IPS-18a (cell line): Measurements from ENCODE around the gene NUDT12.
A peak's percentile ranks its signal among the peaks of the same experiment; 100 is the strongest.

ENCODE experiments used
- H3K27ac ChIP-seq: one replicate; pipeline ENCODE4 v1.5.1; 2013; ENCODE audit warnings: low read length
- H3K27me3 ChIP-seq: one replicate; pipeline ENCODE4 v1.6.1; 2013; ENCODE audit warnings: mild to moderate bottlenecking, low read length; ENCODE audit not compliant: control insufficient read depth, insufficient read depth
- H3K36me3 ChIP-seq: one replicate; pipeline ENCODE4 v1.6.1; 2013; ENCODE audit warnings: low read depth, low read length; ENCODE audit not compliant: control insufficient read depth
- H3K4me1 ChIP-seq: one replicate; pipeline ENCODE4 v1.6.1; 2013; ENCODE audit warnings: low read depth, low read length; ENCODE audit not compliant: control insufficient read depth
- H3K4me3 ChIP-seq: one replicate; pipeline ENCODE4 v1.5.1; 2013; ENCODE audit warnings: low read length
- H3K9ac ChIP-seq: one replicate; pipeline ENCODE4 v1.6.1; 2013; ENCODE audit warnings: mild to moderate bottlenecking, low read length, moderate library complexity
- H3K9me3 ChIP-seq: one replicate; pipeline ENCODE4 v1.6.1; 2013; ENCODE audit warnings: low read depth, low read length; ENCODE audit not compliant: control insufficient read depth

NUDT12 gene

DNA sequence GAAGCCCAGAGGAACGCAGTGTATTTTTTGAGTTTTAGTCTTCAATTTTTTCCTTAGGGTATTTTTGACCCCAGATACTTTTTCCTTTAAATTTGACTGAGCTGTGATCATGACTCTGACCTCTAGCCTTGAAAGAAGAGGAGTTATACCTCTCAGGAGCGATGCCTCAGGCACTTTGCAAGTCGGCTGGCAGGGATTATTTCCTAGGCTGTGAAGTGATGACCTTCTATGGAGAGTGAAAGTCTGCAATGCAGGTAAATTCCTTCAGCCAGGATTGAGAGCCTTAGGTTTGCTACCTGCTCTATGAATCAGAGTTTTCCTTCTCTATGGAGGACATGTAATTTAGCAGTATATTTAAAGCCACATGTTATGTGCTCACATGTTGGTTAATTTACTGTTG is 10.8 kb upstream of the NUDT12 start:
- H3K27ac ChIP-seq, result no peak overlapping the region
- H3K27me3 ChIP-seq, result no peaks in the 10 kb centered on the region
- H3K36me3 ChIP-seq, result no peaks in the 10 kb centered on the region
- peaks cover 7% of the 10 kb centered on the region for H3K4me1 ChIP-seq
- H3K4me3 ChIP-seq, result no peak overlapping the region
- no peaks in the 10 kb centered on the region for H3K9me3 ChIP-seq
- no peak overlapping the region for H3K9ac ChIP-seq

DNA sequence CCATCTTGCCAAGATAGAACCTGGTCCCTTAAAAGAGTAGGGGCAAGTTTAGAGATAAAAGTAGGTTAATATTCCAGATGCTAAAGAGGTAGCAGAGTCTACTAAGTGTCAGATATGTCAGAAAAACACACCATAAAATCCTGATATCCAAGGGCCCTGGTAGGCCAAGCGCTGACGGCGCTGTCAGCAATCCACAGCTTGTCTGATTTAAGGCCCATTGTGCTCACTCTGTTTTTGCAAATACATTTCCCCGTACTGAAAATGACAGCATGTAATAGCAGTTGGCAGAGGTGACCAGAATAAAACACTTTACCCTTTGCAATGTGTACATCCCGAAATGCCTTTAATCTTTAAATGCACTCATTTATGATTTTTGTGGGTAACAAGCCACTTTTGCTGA is 9.9 kb upstream of the NUDT12 start:
- Histone ChIP-seq H3K36me3 (no peaks in the 10 kb centered on the region), H3K9ac (no peak overlapping the region), H3K27ac (no peak overlapping the region), H3K4me3 (no peak overlapping the region), H3K9me3 (no peaks in the 10 kb centered on the region), H3K4me1 (peaks cover 7% of the 10 kb centered on the region), H3K27me3 (no peaks in the 10 kb centered on the region)

GRCh38 chr5:103571730-103572129 is 9.1 kb upstream of the NUDT12 start:
- Histone ChIP-seq H3K27ac (no peak overlapping the region), H3K9ac (no peak overlapping the region), H3K4me3 (no peak overlapping the region), H3K27me3 (no peaks in the 10 kb centered on the region), H3K4me1 (peaks cover 7% of the 10 kb centered on the region), H3K9me3 (no peaks in the 10 kb centered on the region), H3K36me3 (no peaks in the 10 kb centered on the region)

- peaks cover 11% of the 10 kb centered on the region for H3K4me1 ChIP-seq
- no peaks in the 10 kb centered on the region for H3K36me3 ChIP-seq
- no peak overlapping the region for H3K9ac ChIP-seq
- no peaks in the 10 kb centered on the region for H3K9me3 ChIP-seq
- H3K4me3 ChIP-seq, result no peak overlapping the region
- H3K27me3 ChIP-seq, result no peaks in the 10 kb centered on the region
- no peak overlapping the region for H3K27ac ChIP-seq
These were observed 6.9 kb upstream of the NUDT12 start for GRCh38 chr5:103569313-103570060.

DNA sequence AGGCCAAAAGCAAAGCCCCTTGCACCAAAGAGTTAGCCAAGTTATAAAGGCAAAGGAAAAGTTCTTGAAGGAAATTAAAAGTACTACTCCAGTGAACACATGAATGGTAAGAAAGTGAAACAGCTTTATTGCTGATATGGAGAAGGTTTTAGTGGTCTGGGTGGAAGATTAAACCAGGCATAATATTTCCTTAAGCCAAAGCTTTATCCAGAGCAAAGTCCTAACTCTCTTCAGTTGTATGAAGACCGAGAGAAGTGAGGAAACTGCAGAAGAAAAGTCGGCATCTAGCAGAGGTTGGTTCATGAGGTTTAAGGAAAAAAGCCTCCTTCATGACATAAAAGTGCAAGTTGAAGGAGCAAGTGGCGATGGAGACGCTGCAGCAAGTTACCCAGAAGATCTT is 3.1 kb upstream of the NUDT12 start:
- peaks cover 15% of the 10 kb centered on the region for H3K4me1 ChIP-seq
- H3K36me3 ChIP-seq, result no peaks in the 10 kb centered on the region
- no peak overlapping the region for H3K9ac ChIP-seq
- H3K4me3 ChIP-seq, result no peak overlapping the region
- H3K27ac ChIP-seq, result no peak overlapping the region
- no peaks in the 10 kb centered on the region for H3K27me3 ChIP-seq
- H3K9me3 ChIP-seq, result no peaks in the 10 kb centered on the region

GRCh38 chr5:103561685-103562452 is 720 bp downstream of the NUDT12 start:
- H3K4me3 ChIP-seq, result peak overlapping the region; percentile 92
- H3K27me3 ChIP-seq, result no peaks in the 10 kb centered on the region
- no peaks in the 10 kb centered on the region for H3K9me3 ChIP-seq
- H3K9ac ChIP-seq, result peak overlapping the region; percentile 67
- H3K4me1 ChIP-seq, result peaks cover 15% of the 10 kb centered on the region
- peak overlapping the region; percentile 5 for H3K27ac ChIP-seq
- peaks cover 9% of the 10 kb centered on the region for H3K36me3 ChIP-seq

GRCh38 chr5:103560826-103561225 is 1.8 kb downstream of the NUDT12 start:
- Histone ChIP-seq H3K9me3 (no peaks in the 10 kb centered on the region), H3K4me3 (no peak overlapping the region), H3K36me3 (peaks cover 9% of the 10 kb centered on the region)

DNA sequence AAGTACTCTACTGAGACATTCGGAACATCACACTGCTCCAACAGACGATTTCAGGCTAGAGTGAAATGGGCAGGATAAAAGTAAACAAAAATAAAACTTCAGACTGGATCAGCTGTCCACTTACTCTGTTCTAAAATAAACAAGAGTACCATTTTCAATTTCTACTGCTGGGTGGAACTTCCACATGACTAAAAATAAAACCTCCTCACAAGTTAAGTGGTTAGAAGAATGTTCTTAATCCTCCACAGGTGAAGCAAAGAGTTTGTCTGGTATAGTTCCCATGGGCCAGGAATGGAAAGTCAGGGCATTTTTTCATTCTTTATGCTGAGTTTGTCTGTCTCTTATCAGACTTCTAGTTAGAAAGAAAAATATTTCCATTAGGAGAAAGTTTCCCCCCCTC is 15.7 kb downstream of the NUDT12 start:
- Histone ChIP-seq H3K27me3 (no peaks in the 10 kb centered on the region), H3K27ac (no peak overlapping the region), H3K4me1 (no peaks in the 10 kb centered on the region), H3K4me3 (no peak overlapping the region), H3K9me3 (no peaks in the 10 kb centered on the region), H3K36me3 (peaks cover 7% of the 10 kb centered on the region), H3K9ac (no peak overlapping the region)

More at GRCh38 chr5:103560826-103561225, 1.8 kb downstream of the NUDT12 start:
- no peak overlapping the region for H3K9ac ChIP-seq
- no peak overlapping the region for H3K27ac ChIP-seq
- H3K4me1 ChIP-seq, result peaks cover 11% of the 10 kb centered on the region
- no peaks in the 10 kb centered on the region for H3K27me3 ChIP-seq

DNA sequence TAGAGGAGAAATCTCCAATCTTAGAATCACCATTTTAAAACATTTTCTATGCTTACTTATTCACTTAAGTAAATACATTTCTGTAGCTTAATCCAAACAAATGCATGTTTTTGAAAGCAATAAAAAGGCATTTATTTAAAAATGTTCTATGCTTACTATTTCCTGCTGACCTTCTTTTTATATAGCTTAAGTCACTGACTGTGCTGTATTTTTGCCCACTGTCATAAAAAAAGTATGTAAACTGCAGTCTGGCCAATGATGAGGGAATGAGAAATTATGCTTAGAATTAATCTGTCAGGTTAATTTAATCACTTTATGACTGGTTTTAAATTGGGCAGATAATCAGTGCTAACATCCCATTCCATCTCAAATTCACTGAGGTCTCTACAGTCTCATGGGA is 20.1 kb downstream of the NUDT12 start:
- Histone ChIP-seq H3K9me3 (no peaks in the 10 kb centered on the region), H3K36me3 (no peaks in the 10 kb centered on the region), H3K27ac (no peak overlapping the region), H3K9ac (no peak overlapping the region), H3K4me3 (no peak overlapping the region), H3K4me1 (no peaks in the 10 kb centered on the region), H3K27me3 (no peaks in the 10 kb centered on the region)

DNA sequence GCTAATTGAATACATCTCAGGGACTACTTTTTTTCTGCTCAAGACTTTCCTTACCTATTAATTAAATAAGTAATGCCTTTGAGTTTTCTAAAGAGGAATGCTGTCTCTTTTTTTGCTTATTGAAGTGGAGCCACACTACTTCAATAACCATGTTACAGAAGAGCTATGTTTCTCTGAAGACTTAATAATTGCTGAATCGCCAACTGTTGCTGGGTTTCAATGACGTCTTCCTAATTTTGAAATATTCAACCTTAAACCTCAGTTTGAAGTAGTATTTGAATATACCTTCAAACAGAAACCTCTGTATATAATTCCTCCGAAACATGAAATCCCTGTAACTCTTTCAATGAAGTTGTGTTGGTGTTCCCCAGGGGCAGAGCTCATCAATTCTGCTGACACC is 21.0 kb downstream of the NUDT12 start:
- no peaks in the 10 kb centered on the region for H3K9me3 ChIP-seq
- no peak overlapping the region for H3K4me3 ChIP-seq
- H3K9ac ChIP-seq, result no peak overlapping the region
- no peak overlapping the region for H3K27ac ChIP-seq
- H3K36me3 ChIP-seq, result no peaks in the 10 kb centered on the region
- H3K4me1 ChIP-seq, result no peaks in the 10 kb centered on the region
- H3K27me3 ChIP-seq, result no peaks in the 10 kb centered on the region

GRCh38 chr5:103541114-103541513 is 21.5 kb downstream of the NUDT12 start:
- H3K4me1 ChIP-seq, result no peaks in the 10 kb centered on the region
- H3K4me3 ChIP-seq, result no peak overlapping the region
- H3K9ac ChIP-seq, result no peak overlapping the region
- no peaks in the 10 kb centered on the region for H3K9me3 ChIP-seq
- H3K27me3 ChIP-seq, result no peaks in the 10 kb centered on the region
- no peak overlapping the region for H3K27ac ChIP-seq
- no peaks in the 10 kb centered on the region for H3K36me3 ChIP-seq
